Erythroblast (primary cell): ENCODE measurements around the gene GPATCH2L.

Experiments
- GATA1 ChIP-seq: IDR thresholded peaks from 2 replicates; pipeline ENCODE4 v1.6.1; 2011; ENCODE audit warnings: low read depth, mild to moderate bottlenecking, control low read depth, low read length, moderate library complexity
- POLR2A ChIP-seq: IDR thresholded peaks from 2 replicates; pipeline ENCODE4 v1.6.1; 2011; ENCODE audit warnings: mild to moderate bottlenecking, low read length

GRCh38 chr14:76208340-76208739, 56.6 kb downstream of the GPATCH2L start:
- TF ChIP-seq POLR2A (no peak), GATA1 (no peak)
